ENCODE measurements around the gene CAMTA1. TPM values are rescaled to one million over a fixed set of nuclear protein-coding genes. Genes with fewer than 3 reads are reported as not detected.

The CAMTA1 gene
- total RNA-seq, 6 experiments from 2014 or later = 78.1 to 96.6 (median 86.1) TPM

GRCh38 chr1:7629011-7629410 lies 843.8 kb downstream of the CAMTA1 start:
- Mint-ChIP-seq H3K4me1 (ENCODE audit: low read depth) (no peaks in the 10 kb centered on the region), H3K27ac (no peak overlapping the region), H3K27me3 (ENCODE audit: insufficient read depth) (peaks cover 76% of the 10 kb centered on the region), H3K36me3 (ENCODE audit: low read depth) (no peaks in the 10 kb centered on the region), H3K4me3 (no peak overlapping the region), H3K9me3 (no peaks in the 10 kb centered on the region)
- no peak for DNase-seq
- TF ChIP-seq, protein P1, sequence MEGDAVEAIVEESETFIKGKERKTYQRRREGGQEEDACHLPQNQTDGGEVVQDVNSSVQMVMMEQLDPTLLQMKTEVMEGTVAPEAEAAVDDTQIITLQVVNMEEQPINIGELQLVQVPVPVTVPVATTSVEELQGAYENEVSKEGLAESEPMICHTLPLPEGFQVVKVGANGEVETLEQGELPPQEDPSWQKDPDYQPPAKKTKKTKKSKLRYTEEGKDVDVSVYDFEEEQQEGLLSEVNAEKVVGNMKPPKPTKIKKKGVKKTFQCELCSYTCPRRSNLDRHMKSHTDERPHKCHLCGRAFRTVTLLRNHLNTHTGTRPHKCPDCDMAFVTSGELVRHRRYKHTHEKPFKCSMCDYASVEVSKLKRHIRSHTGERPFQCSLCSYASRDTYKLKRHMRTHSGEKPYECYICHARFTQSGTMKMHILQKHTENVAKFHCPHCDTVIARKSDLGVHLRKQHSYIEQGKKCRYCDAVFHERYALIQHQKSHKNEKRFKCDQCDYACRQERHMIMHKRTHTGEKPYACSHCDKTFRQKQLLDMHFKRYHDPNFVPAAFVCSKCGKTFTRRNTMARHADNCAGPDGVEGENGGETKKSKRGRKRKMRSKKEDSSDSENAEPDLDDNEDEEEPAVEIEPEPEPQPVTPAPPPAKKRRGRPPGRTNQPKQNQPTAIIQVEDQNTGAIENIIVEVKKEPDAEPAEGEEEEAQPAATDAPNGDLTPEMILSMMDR (IDR thresholded peaks at IDR 0.05) = no peak

GRCh38 chr1:7629465-7630195 lies 844.4 kb downstream of the CAMTA1 start:
- Mint-ChIP-seq H3K4me1 (ENCODE audit: low read depth) (no peaks in the 10 kb centered on the region), H3K36me3 (ENCODE audit: low read depth) (no peaks in the 10 kb centered on the region), H3K27ac (no peak overlapping the region), H3K27me3 (ENCODE audit: insufficient read depth) (peaks cover 79% of the 10 kb centered on the region), H3K9me3 (no peaks in the 10 kb centered on the region), H3K4me3 (no peak overlapping the region)
- DNase-seq = no peak
- TF ChIP-seq, protein P1 (IDR thresholded peaks at IDR 0.05) = no peak

DNA sequence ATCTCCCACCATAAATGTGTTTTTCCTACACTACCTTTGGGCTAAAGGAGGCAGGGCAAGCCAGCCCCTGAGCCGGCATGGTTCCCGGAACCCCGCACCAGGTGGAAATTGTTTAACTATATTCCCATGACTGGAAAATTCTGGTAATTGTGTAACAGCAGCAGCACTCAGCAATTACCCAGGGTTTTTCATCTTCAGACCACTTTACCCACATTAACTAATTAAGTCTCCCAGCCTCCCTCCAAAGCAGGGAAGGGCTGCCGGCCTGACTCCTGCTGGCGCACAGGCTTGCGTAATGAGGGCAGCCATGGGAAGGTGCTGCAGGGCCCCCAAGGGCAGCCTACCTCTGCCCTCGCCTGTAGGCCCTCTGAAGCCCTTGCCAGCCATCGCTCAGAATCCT lies 845.1 kb downstream of the CAMTA1 start:
- Mint-ChIP-seq H3K4me1 (ENCODE audit: low read depth) (no peaks in the 10 kb centered on the region), H3K9me3 (no peaks in the 10 kb centered on the region), H3K27me3 (ENCODE audit: insufficient read depth) (peaks cover 77% of the 10 kb centered on the region), H3K36me3 (ENCODE audit: low read depth) (no peaks in the 10 kb centered on the region), H3K4me3 (no peak overlapping the region), H3K27ac (no peak overlapping the region)
- DNase-seq = no peak
- TF ChIP-seq, protein P1 (IDR thresholded peaks at IDR 0.05) = no peak

DNA sequence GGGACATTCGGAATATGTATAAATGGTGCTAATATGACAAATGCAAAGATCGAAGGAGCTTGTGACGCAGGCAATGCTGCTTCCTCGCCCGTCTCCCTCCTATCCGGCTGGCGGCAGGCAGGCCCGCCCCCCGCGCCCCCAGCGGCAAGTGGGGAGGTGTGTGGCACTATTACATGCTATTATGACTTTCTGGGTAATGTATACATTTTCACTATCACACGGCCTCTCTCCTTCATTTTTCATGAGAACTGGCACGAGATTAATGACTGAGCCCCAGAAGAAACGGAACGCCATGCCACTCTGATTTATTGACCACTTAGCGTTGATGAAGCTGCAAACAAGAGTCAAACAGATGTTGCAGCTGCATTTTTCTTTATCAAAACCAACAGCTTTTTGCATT lies 846.9 kb downstream of the CAMTA1 start:
- no peak for DNase-seq
- peaks cover 77% of the 10 kb centered on the region for H3K27me3 Mint-ChIP-seq (ENCODE audit: insufficient read depth)
- H3K4me3 Mint-ChIP-seq = no peak overlapping the region
- no peaks in the 10 kb centered on the region for H3K36me3 Mint-ChIP-seq (ENCODE audit: low read depth)
- no peaks in the 10 kb centered on the region for H3K4me1 Mint-ChIP-seq (ENCODE audit: low read depth)
- TF ChIP-seq, protein P1 (IDR thresholded peaks at IDR 0.05) = no peak
- H3K9me3 Mint-ChIP-seq = no peaks in the 10 kb centered on the region
- no peak overlapping the region for H3K27ac Mint-ChIP-seq

DNA sequence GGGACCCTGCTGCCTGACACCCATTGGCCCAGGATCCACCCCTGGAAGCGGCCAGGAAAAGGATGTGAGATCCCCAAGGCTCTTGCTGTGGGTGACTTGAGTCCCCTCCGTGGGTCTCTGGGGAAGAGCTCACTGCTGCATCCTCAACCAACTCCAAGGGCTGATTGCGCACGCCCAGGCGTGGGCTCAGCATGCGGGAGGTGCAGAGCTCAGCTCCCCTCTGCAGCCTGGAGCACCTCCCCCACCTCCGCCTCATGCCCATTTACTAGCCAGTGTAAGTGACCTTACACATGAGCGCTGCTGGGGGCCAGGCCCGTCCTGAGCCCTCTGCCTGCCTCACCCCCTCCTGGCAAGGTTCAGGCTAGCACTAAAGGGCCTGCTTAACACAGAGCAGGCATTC lies 847.4 kb downstream of the CAMTA1 start:
- Mint-ChIP-seq H3K27ac (no peak overlapping the region), H3K27me3 (ENCODE audit: insufficient read depth) (peaks cover 77% of the 10 kb centered on the region), H3K4me3 (no peak overlapping the region), H3K9me3 (no peaks in the 10 kb centered on the region), H3K4me1 (ENCODE audit: low read depth) (no peaks in the 10 kb centered on the region), H3K36me3 (ENCODE audit: low read depth) (no peaks in the 10 kb centered on the region)
- TF ChIP-seq, protein P1 (IDR thresholded peaks at IDR 0.05) = no peak
- DNase-seq = no peak
